Inferior parietal cortex (tissue), 1 donor: ENCODE results near the gene P2RX4.
"Not testable (repeated sequence)": the region's sequence is repeated elsewhere in the genome, so short reads cannot be mapped to it uniquely, and the experiment has no call there.

Experiments used
- DNase-seq: peaks from one replicate; pipeline ENCODE4 v3.0.0-alpha.2; 2016; ENCODE audit errors: extremely low spot score

P2RX4 gene

GRCh38 chr12:121277374-121277759 lies 67.4 kb downstream of the P2RX4 start:
- DNase-seq = no peak

- DNase-seq = no peak
Measured at GRCh38 chr12:121278169-121279070, 68.5 kb downstream of the P2RX4 start.

- DNase-seq = no peak
Measured at GRCh38 chr12:121279071-121279375, 69.1 kb downstream of the P2RX4 start.

- DNase-seq = no peak
Measured at GRCh38 chr12:121279507-121279915, 69.6 kb downstream of the P2RX4 start.

- DNase-seq = not testable (repeated sequence)
Measured at GRCh38 chr12:121280531-121280930, 70.6 kb downstream of the P2RX4 start.

GRCh38 chr12:121281116-121281515 lies 71.2 kb downstream of the P2RX4 start:
- DNase-seq = not testable (repeated sequence)

GRCh38 chr12:121282072-121282742 lies 72.3 kb downstream of the P2RX4 start:
- DNase-seq = no peak

GRCh38 chr12:121282910-121283309 lies 73.0 kb downstream of the P2RX4 start:
- DNase-seq = not testable (repeated sequence)

- DNase-seq = no peak
Measured at GRCh38 chr12:121283388-121283787, 73.5 kb downstream of the P2RX4 start.
